HG03460 (cell line): Measurements from ENCODE around the gene CACNA2D1.

Experiments used
- ATAC-seq: cut with Tn5 transposase; IDR thresholded peaks from one replicate; pipeline ENCODE4 v1.9.1; 2021; ENCODE audit not compliant: unreplicated experiment

CACNA2D1 gene

DNA sequence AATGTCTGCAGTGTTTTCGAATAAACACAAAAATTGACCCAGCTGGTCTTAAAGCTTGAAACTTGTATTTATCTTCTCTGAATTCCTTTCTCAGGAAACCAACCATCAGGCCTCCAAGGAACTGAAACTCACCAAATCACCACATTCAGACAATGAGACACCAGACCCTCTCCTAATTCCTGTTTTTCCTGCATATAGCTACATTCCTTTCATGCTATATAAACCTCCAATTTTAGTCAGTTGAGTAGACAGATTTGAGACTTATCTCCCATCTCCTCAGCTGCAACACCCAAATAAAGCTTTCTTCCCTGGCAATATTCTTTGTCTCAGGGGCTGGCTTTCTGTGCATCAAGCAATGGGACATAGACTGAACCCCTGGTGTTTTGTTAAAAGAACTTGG lies 317.0 kb downstream of the CACNA2D1 start:
- ATAC-seq: no peak

DNA sequence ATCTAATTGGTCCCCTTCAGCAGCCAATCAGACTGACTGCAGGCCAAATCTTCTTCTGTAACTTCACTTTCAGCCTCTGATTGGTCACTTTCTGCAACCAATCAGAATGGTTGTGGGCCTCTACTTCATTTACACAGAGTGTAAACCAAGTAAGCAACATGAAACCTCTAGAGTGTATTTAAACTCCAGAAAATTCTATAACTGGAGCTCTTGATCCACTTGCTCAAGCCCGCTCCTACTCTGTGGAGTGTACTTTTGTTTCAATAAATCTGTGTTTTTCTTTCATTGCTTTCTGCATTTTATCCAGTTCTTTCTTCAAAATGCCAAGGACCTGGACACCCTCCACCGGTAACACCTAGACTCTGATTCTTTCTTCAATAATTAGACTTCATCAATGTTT lies 319.1 kb downstream of the CACNA2D1 start:
- ATAC-seq: no peak

DNA sequence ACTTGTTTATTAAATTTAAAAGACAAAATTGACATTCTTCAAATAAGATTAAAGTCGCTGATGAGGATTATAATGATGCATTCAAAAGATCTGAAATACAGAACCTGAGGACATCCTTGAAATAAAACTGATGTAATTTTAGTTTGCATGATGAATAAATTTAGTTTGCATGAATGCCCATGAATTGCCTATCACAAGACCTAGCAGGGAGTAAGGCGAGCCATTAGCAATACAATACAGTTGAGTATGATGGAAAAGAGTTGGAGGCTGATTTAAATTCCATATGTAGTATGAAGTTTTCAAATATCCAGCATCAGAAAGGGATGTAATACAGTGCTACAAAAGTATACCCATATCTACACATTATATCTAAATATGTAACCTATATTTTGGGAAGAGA lies 321.3 kb downstream of the CACNA2D1 start:
- ATAC-seq: no peak

DNA sequence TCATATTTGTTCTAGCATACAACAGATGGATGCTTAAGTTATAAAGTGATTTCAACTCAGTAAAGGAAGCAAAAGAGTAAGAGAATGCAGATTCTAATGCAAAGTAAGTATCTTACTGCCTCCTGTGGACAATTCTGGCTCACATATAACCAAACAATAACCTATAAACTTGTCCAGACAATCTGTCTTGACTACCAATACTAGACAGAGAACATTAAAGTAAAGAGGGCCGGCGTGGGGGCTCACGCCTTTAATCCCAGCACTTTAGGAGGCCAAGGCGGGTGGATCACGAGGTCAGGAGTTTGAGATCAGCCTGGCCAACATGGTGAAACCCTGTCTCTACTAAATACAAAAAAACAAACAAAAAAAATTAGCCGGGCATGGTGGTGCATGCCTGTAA lies 329.3 kb downstream of the CACNA2D1 start:
- ATAC-seq: no peak

DNA sequence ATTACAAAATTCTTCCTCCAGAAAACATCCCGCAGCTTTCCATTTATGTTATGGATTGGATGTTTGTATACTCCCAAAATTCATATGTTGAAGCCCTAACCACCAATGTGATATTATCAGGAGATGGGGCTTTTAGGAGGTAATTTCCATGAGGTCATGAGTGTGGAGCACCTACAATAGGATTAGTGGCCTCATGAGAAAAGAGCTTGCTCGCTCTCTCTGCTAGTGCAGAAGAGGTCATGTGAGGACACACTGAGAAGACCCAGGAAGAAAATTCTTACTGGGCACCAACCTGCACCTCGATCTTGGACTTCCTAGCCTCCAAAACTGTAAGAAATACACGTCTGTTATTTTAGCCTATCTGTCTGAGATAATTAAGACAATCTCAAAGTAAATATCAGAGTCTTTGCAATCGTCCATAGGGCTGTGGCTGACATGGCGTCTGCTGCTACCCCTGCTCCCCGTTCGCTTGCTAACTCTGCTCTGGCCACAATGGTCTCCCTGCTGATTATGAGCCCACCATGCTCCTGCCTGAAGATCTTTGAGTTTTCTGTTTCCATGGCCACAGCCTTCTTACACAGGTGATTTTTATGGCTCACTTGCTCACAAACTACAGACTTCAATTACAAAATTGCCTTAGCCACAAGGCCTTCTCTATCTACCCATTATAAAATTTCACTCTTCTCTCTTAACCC lies 333.3 kb downstream of the CACNA2D1 start:
- no peak for ATAC-seq

DNA sequence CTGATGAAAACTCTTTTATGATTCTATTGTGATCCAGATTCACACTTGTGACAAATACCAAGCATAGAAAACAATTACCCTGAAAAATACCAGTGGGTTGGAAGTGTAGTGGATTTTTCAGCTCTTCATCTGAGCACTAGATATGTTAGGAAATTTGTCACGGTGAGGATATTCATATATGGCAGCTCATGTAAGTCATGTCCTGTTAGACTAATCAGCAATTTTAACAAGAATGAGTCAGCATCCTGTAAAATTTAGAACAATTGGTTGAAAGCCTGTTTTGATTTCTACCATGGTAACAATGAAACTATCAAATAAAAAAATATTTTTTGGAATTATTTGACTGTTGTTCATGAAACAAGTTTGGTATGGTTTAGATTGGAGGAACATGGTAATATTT lies 334.3 kb downstream of the CACNA2D1 start:
- no peak for ATAC-seq

DNA sequence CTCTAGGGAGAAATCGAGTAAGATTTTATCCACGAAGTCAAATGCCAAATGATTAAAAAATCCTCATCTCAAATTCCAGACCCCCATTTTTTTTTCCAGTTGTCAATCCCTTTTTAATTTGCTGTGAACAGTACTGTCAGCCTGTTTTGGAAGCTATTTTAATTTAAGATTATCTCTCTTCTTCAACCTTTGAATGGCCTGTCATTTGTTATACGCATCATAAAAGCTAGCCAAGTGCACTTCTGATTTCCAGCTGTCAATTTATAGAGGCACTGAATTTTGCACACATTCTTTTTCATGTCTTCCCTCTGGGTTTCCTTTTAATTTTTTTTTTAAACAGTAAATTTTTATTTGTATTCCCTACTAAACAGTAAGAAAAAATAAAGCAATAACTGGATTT lies 337.4 kb downstream of the CACNA2D1 start:
- ATAC-seq: no peak

DNA sequence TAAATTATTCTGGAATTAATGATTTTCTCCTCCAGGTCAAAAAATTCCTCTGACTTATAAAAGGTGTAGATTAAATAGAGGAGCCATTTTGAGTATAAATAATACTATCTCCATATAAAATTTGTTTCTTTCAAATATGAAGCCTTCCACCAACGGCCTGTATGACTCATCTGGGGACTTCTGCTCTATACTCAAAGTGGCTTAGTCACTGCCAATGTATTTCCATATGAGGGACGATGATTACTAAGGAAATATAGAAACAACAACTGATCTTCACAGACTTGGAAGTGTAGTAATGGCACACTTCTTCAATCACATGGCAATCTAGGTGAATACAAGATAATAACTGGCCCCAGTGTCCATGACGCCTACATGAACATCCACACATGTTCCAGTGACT lies 338.1 kb downstream of the CACNA2D1 start:
- ATAC-seq: no peak

DNA sequence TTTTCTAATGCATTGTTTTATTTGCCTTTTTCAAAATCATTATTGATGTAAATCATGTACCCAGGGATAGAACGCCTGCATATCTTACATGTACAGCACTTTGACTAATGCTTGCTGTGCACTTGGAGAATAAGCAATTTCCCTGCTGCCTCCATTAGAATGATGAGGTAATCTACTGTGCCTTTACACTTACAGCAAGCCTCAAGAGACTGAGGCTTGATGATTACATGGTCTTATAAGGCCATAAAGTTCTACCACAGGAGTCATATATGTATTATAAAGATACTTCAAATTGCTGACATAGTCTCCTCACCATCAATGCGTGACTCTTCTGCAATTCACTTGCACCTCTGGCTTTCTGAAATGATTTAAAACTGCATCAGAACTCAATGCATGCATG lies 345.2 kb downstream of the CACNA2D1 start:
- no peak for ATAC-seq

DNA sequence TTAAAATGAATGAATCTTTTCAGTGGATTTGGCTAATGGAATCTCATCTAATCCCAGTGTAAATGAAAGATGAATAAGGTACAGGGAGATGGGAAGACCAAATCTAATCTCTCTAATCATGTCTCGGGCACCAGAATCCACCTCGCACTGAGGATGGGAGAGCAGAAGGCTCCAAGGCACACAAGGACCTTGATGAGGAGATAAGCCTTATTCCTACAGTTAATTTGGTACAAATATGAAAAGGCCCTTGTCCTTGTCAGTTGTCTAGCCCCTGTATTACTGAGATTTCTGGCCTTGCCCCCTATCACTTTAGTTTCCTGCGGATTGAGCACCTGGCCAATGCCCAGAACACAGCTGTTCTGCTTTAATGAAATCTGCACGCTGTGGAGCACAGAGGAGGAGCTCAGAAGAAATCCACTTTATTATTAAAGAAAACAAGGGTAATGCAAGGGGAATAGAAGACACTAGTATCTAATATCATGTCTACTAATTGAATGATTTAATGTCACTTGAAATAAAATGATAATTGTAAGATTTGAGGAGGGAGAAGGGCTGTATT lies 352.4 kb downstream of the CACNA2D1 start:
- ATAC-seq: no peak

DNA sequence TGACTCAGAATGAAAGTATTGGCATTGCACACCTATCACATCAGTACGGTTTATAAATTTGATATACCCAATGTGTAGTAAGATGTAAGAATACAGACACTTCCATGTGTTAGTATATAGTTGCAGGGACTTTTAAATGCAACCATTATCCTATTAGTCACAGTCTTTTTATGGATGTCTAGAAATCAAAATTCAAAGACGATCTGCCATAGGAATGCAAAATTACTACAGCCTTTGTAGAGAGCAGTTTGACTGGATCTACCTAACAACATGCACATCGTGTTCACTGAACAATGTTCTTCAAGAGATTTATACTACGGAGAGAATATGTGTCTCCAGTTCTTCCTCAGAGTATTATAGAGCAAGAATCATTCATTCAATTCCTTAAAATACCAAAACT lies 356.5 kb downstream of the CACNA2D1 start:
- no peak for ATAC-seq

DNA sequence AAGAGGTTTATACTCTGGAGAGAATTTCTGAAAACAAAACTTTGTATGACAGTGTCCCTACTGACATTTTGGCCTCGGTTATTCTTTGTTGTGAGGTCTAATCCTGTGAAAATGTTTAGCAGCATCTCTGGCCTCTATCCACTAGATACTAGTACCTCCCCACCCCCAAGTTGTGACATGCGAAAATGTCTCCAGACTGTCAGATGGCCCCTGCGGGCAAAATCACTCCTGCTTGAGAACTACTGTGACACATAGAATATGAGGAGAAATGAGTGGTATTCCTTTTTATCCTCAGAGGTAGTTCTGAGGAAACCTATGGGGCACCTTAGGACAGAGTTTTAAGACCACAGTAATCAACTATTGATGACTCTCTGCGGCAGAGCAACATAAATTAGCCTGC lies 358.5 kb downstream of the CACNA2D1 start:
- no peak for ATAC-seq

DNA sequence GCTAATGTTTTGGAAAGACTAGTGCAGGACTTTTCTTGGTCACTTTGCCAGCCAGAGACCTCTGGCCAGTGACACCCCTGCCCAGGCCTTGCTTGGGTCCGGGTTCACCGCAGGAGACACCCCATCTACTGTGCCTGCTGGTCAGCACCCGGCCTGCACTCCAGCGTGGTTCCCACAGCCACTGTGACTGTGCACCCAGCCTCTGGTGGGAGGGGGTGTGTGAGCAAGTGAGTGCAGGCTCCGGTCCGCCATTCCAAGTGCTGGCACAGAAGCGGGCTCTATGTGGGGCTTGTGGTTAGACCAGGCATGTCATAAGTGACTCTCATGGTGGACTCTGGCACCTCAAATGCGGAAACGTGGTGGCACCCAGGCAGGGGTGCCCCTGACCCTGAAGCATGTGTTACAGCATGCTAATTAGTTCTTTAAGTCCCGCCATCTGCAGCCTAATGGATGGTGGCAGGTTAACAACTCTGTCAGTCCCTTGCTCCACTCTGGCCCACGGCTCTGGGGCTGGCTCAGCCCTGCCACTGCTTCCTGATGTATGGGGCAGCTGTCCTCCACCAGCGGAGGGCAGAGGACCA lies 361.8 kb downstream of the CACNA2D1 start:
- ATAC-seq: no peak

DNA sequence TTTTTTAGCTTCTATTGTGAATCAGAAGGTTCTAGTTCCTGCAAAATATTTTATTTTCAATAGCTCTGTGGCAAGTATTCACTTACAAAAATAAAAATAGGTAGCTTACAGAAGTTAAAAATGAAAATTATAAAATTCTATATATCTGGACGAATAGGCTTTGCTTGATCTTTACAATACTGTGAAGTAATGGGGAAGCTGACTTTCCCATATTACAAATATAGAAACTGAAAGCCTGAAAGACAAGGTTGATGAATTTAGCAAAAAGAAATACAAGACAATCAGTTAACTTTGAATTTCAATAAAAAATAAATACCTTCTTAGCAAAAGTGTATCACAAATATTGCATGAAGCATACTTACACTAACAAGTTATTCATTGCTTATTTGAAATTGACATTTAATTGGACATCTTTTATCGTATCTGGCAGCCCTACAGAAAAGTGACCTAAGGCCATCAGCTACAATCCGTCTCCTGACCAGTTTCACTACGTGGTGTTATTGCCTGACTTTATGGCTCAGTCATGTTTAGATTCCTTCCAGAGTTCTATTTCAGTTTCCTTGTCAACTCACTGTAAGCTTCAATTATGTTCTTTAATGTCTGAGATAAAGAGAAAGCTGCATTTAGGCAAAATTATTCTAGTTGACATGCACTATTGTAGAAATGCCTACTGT lies 363.2 kb downstream of the CACNA2D1 start:
- ATAC-seq: no peak

DNA sequence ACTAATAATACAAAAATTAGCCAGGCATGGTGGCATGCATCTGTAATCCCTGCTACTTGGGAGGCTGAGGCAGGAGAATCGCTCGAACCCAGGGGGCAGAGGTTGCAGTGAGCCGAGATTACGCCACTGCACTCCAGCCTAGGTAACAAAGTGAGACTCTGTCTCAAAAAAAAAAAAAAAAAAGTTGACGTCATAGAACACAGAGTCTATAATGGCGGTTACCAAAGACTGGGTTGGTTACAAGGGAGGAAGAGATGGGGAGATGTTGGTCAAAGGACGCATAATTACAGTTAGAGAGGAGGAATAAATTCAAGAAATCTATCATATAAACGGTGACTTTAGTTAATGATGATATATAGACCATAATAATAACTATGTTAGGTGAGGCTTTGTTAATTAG lies 364.1 kb downstream of the CACNA2D1 start:
- ATAC-seq: no peak

DNA sequence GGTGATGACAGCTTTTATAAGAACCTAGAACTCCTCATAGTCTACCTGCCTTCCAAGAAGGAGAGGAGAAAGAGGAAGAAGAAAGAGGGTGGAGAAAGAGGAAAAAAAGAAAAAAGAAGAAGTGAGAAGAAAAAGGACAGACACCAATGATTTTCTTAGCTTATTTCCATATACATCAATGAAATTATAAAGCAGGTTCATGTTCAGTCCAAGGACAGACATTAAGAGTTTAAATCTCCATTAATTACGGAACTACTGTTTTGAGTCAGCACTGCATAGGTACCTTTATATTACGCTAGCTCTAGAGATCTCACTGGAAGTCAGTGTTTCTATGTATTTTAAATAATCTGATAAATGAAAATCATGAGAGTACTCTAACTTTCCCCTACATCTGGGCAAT lies 364.8 kb downstream of the CACNA2D1 start:
- no peak for ATAC-seq

DNA sequence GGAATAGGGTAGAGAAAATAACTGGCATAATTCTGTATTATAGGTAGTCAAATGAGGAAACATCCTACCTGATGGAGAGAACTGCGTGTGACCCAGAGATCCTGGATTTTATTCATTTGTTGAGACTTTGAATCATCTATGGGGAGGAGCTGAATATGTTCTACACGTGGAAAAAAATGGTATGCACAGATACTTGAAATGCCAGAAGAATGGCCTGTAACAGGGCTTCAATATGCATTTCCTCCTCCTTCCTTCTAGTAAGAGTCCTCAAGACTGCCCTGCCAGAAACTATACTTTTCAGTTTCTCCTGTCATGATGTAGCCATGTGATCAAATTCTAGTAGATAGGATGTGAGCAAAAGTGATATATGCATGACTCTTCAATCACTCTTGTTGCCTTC lies 372.1 kb downstream of the CACNA2D1 start:
- ATAC-seq: no peak

DNA sequence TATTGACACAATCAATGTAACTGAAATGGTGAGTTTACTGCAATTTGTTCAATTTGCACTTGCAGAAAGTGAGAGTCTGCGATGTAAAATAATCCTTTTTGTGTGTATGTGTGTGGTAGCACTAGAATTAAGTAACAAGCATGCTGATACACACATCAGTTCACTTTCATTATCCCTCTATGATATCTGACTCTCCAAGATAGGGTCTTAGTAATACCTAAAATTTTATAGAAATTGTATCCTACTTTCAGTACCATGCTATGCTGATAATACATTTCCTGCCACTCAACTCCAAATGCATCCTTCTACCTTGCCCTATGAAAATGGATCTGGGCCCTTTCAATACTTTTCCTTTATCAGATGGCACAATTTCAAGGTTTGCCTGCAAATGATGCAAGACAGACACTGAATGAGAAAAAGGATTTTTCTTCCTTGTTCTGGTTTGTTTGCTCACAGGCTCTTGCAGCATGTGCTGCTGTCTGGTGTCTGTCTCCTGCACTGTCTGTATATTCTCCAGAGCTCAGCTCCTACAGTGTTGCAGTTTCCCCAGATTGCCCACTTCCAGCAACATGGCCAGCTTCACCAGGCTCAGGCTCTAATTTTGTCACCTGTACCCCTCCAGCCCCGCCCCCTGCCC lies 375.8 kb downstream of the CACNA2D1 start:
- ATAC-seq: no peak

DNA sequence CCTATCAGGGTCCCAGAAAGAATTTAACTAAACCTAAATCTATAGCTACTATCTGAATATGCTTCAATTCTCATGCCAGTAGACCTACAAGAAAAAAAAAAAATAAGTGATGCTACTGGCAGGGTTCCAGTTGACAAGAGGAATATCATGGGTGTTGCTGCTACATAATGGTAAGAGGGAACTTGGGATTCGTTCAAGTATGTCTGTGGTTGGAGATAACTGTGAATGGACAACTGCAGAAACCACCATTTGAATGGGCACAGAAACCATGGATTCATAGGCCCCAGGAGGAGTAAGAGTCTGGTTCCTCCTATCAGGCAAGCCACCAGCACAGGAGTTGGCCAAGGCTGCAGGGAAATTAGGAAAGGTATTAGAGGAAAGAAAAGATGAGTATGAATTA lies 386.1 kb downstream of the CACNA2D1 start:
- no peak for ATAC-seq

DNA sequence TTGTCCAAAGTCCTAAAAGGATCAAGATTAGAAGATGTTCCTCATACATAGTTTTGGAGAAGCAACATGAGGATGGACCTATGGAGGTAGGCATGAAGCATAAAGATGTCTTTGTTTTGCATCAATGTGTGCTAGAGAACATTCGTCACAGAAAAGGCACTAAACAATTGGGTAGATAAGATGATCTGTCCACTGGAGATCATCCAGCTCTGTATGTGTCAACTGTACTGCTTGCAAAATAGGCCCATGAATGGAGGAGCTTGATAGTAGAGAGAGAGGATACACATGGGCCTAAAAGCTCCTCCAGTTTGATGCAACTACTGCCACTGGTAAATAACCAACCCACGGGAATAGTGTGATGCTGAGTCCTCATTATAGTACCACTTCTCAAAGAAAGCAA lies 387.3 kb downstream of the CACNA2D1 start:
- ATAC-seq: no peak

DNA sequence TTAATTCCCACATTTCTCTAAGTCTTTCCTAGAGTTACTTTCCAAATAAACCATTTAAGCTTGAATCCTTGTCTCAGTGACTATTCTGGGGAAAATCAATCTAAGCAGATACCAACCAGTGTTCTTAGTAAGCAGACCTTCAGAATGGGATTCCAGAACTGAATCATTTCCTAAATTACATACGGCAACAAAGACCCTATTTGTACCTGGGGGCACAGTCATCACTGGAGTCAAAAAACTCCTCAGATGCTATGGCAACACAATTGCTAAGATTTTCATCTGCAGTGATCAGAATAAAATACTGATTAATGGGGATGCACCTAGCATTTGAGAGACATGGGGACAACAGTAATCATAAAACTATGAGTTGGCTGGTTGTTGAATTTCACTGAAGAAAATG lies 389.0 kb downstream of the CACNA2D1 start:
- no peak for ATAC-seq
